ENCODE results near the gene CPNE7.

DNA sequence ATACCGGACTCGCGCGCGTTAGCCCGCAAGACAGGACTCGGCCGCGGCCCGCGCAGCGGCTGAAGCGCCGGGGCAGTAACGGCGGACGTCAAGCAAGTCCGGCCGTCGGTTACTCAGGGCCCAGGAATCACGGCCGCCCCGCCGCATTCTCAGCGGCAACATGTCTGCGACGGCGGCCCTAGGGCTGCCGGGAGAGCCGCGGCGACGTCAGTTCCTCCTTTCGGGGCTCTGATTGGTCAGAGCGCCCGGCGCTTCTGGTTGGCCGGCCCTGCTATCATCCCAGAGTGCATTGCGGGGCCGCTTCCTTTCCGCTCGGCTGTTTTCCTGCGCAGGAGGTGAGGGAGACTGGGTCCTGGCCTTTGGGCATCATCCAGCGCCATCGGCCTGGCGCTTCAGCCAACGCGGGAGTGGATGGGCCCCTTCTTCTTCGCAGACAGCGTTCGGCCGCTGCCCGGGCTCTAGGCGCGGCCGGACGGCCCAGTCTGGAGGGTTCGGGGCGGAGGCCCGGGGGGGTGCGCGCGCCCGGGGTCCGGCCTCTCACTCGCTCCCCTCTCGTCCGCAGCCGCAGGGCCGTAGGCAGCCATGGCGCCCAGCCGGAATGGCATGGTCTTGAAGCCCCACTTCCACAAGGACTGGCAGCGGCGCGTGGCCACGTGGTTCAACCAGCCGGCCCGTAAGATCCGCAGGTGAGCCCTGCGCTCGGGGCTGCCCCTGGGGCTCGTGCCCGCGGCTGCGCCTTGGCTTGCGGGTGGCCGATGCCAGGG is 15.0 kb upstream of the CPNE7 start, which contains the start of gene RPL13:
- TF ChIP-seq, protein P1, sequence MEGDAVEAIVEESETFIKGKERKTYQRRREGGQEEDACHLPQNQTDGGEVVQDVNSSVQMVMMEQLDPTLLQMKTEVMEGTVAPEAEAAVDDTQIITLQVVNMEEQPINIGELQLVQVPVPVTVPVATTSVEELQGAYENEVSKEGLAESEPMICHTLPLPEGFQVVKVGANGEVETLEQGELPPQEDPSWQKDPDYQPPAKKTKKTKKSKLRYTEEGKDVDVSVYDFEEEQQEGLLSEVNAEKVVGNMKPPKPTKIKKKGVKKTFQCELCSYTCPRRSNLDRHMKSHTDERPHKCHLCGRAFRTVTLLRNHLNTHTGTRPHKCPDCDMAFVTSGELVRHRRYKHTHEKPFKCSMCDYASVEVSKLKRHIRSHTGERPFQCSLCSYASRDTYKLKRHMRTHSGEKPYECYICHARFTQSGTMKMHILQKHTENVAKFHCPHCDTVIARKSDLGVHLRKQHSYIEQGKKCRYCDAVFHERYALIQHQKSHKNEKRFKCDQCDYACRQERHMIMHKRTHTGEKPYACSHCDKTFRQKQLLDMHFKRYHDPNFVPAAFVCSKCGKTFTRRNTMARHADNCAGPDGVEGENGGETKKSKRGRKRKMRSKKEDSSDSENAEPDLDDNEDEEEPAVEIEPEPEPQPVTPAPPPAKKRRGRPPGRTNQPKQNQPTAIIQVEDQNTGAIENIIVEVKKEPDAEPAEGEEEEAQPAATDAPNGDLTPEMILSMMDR (conservative IDR thresholded peaks at IDR 0.05 in 1 of 2, IDR thresholded peaks at IDR 0.05 in 1 of 2; ENCODE audit: low read depth in 1 of 2, low read length in 2 of 2) = no peak
- no peak for TF ChIP-seq EZH2 (IDR thresholded peaks at IDR 0.05; ENCODE audit: low read length, missing control alignments)
